Cardiac fibroblast (primary cell): Measurements from ENCODE around the gene KXD1.
"Not testable (repeated sequence)": the region's sequence is repeated elsewhere in the genome, so short reads cannot be mapped to it uniquely, and the experiment has no call there.

Experiments used
- DNase-seq, 2 donors: peaks; one replicate each; pipeline versions ENCODE4 v3.0.0 to v3.0.0-alpha.2; 2010; ENCODE audit warnings: low read depth in 2 of 2
- H3K4me3 ChIP-seq, 2 donors: replicated peaks in 1 of 2; 1 replicate in 1 of 2; 2 replicates in 1 of 2; pipeline ENCODE4 v1.5.1; 2011; ENCODE audit warnings: low read depth in 2 of 2, low read length in 2 of 2, mild to moderate bottlenecking in 2 of 2, moderate library complexity in 1 of 2
- TF ChIP-seq, protein P1 (sequence below): IDR thresholded peaks from one replicate; pipeline ENCODE4 v1.5.1; 2011; ENCODE audit warnings: low read depth, mild to moderate bottlenecking, low read length, inconsistent platforms

The KXD1 gene

GRCh38 chr19:18517606-18518005, 40.1 kb upstream of the KXD1 start:
- TF ChIP-seq, protein P1, sequence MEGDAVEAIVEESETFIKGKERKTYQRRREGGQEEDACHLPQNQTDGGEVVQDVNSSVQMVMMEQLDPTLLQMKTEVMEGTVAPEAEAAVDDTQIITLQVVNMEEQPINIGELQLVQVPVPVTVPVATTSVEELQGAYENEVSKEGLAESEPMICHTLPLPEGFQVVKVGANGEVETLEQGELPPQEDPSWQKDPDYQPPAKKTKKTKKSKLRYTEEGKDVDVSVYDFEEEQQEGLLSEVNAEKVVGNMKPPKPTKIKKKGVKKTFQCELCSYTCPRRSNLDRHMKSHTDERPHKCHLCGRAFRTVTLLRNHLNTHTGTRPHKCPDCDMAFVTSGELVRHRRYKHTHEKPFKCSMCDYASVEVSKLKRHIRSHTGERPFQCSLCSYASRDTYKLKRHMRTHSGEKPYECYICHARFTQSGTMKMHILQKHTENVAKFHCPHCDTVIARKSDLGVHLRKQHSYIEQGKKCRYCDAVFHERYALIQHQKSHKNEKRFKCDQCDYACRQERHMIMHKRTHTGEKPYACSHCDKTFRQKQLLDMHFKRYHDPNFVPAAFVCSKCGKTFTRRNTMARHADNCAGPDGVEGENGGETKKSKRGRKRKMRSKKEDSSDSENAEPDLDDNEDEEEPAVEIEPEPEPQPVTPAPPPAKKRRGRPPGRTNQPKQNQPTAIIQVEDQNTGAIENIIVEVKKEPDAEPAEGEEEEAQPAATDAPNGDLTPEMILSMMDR = no peak
- H3K4me3 ChIP-seq = no peak overlapping the region

GRCh38 chr19:18518639-18519038, 39.0 kb upstream of the KXD1 start:
- H3K4me3 ChIP-seq = no peak overlapping the region
- TF ChIP-seq, protein P1 = no peak
- no peak for DNase-seq

More at GRCh38 chr19:18517606-18518005, 40.1 kb upstream of the KXD1 start:
- DNase-seq = no peak

DNA sequence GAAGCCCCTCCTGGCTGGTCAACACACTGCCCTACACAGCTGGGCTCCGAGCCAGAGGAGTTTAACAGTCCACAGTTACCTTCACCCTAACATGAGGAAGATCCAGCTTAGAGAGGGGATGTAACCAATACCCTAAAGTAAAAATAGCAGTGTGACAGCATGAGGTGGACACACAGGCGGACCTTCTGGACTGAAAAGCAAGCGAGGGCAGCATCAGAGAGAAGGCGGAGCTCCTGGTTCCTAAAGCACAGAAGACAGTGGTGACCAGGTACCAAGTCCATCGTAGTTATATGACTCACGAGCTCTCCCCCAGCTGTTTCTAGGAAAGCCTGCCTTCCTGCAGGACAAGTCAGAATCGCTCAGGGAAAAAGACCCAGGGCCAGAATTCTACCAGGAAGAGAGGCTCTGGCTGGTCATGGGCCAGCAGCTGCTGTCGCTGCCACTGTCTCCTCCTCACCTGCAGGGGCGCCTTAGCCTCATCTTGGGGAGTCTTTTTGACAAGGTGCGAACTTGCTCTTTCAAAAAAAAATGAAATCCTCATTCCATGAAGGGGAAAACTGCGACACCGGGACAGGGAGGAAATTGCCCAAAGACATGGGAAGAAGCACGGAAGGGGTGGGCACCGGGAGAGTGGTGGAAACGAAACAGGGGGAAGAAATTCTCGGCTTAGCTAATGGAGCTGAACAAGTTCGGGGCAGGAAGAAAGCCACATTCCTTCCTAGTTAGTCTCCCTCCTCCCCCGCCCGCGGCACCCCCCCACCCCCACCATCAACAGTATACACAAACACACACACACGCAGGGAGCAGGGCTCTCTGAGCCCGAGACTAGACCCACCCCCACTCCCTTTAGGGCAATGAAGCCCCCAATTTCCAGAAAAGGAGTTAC, 37.5 kb upstream of the KXD1 start:
- DNase-seq = peak; percentile 83 to 84
- H3K4me3 ChIP-seq = peak overlapping the region; percentile 94 to 99
- TF ChIP-seq, protein P1 = peak; percentile 65

GRCh38 chr19:18520848-18521691, 36.6 kb upstream of the KXD1 start:
- TF ChIP-seq, protein P1 = no peak
- H3K4me3 ChIP-seq = peak overlapping the region; percentile 94 to 99
- no peak for DNase-seq

- peak within 1 kb of the TSS; percentile 94 to 99 for H3K4me3 ChIP-seq
- DNase-seq = no peak
- TF ChIP-seq, protein P1 = no peak
Observed at GRCh38 chr19:18521692-18522123, 36.0 kb upstream of the KXD1 start, which contains the start of gene ELL. Gene ELL (minus strand): TSS chr19:18522070. CDS start chr19:18522055, 15 bp downstream.

- TF ChIP-seq, protein P1 = peak; percentile 35
- DNase-seq = peak; percentile 100
- H3K4me3 ChIP-seq = peak overlapping the region in 1 of 2 donors; percentile 99
Observed at GRCh38 chr19:18522124-18522861, 35.4 kb upstream of the KXD1 start.

DNA sequence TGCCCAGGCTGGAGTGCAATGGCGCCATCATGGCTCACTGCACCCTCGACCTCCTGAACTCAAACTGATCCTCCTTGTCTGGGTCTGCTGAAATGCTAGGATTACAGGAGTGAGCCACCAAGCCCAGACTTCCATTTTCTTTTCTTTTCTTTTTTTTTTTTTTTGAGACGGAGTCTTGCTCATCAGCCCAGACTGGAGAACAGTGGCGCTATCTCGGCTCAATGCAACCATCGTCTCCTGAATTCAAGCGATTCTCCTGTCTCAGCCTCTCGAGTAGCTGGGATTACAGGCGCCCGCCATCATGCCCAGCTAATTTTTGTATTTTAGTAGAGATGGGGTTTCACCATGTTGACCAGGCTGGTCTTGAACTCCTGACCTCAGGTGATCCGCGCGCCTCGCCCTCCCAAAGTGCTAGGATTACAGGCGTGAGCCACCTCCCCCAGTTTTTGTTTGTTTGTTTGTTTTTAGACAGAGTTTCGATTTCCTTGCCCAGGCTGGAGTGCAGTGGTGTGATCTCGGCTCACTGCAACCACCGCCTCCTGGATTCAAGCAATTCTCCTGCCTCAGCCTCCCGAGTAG, 34.7 kb upstream of the KXD1 start:
- not testable (repeated sequence) for DNase-seq

More for the DNA sequence above, 34.7 kb upstream of the KXD1 start:
- peak overlapping the region in 1 of 2 donors; percentile 33 for H3K4me3 ChIP-seq
